Muscle layer of colon (tissue), 2 donors: Measurements from ENCODE around the gene ATP23.

Experiments used
- H3K27ac ChIP-seq: one replicate; pipeline ENCODE4 v1.7.0; 2013; ENCODE audit warnings: low read depth, mild to moderate bottlenecking, low read length, moderate library complexity
- H3K27me3 ChIP-seq, 2 donors: one replicate each; pipeline ENCODE4 v1.7.0; 2013; ENCODE audit warnings: low read length in 2 of 2, mild to moderate bottlenecking in 2 of 2; ENCODE audit not compliant: insufficient read depth in 2 of 2, control insufficient read depth in 1 of 2
- H3K36me3 ChIP-seq: one replicate; pipeline ENCODE4 v1.7.0; 2013; ENCODE audit warnings: mild to moderate bottlenecking, low read length; ENCODE audit not compliant: insufficient read depth
- H3K4me1 ChIP-seq: one replicate; pipeline ENCODE4 v1.7.0; 2013; ENCODE audit warnings: mild to moderate bottlenecking, low read length; ENCODE audit not compliant: insufficient read depth
- H3K4me3 ChIP-seq, 2 donors: one replicate each; pipeline ENCODE4 v1.7.0; 2013; ENCODE audit warnings: low read length in 2 of 2, low read depth in 1 of 2, mild to moderate bottlenecking in 1 of 2, moderate library complexity in 1 of 2
- H3K9ac ChIP-seq: one replicate; pipeline ENCODE4 v1.7.0; 2013; ENCODE audit warnings: low read length
- H3K9me3 ChIP-seq: one replicate; pipeline ENCODE4 v1.7.0; 2013; ENCODE audit warnings: mild to moderate bottlenecking, low read length
- donor health status: abdominal sarcoma.
- donor health status: Adenocarcinoma of cecum.

ATP23 gene

DNA sequence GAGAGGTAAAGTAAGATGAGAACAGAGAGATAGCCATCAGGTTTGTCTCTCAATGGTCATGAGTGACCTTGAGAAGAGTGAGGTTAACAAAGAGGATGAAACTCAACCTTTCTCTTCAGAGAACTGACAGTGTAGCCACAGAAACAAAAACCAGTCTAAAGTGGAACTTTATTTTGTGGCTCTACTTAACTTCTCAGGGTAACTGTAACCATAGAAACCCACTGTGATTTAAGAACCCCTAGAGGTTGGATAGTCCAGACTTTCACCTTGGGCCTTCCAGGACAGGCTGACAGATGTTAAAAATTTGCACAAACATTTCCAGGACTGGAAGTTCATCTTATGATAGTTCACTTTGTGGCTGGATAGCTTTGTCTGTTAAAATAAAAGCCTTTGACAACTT, 48.5 kb downstream of the ATP23 start:
- Histone ChIP-seq H3K36me3 (no peaks in the 10 kb centered on the region), H3K4me1 (no peaks in the 10 kb centered on the region), H3K9me3 (no peaks in the 10 kb centered on the region), H3K9ac (no peak overlapping the region), H3K4me3 (no peak overlapping the region), H3K27me3 (no peaks in the 10 kb centered on the region), H3K27ac (no peak overlapping the region)

DNA sequence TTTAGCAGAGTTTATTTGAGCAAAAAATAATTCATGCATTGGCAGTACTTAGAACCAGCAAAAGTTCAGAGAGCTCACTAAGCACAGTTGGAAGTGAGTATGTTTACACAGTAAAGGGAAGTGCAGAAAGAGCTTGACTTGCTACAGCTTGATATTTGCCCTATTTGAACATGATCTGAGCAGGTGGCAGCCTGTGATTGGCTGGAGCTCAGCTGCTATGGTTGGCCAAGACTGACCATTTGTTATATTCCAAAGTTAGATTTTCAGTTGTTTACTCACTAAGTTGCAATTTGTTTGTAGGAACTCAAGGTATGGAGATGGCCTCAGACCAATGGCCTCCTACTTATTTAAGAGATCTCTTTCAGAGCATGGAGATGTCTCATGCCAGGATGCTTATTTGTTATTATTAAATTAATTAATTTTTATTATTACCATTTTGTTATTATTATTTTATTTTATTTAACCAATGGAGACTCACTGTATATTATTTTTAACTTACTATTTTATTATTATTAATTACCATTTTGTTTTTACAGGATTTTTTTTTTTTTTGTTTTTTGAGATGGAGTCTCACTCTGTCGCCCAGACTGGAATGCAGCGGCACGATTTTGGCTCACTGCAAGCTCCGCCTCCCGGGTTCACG, 49.0 kb downstream of the ATP23 start:
- Histone ChIP-seq H3K36me3 (no peaks in the 10 kb centered on the region), H3K27me3 (no peaks in the 10 kb centered on the region), H3K4me3 (no peak overlapping the region), H3K4me1 (no peaks in the 10 kb centered on the region), H3K9ac (no peak overlapping the region), H3K27ac (no peak overlapping the region), H3K9me3 (no peaks in the 10 kb centered on the region)

DNA sequence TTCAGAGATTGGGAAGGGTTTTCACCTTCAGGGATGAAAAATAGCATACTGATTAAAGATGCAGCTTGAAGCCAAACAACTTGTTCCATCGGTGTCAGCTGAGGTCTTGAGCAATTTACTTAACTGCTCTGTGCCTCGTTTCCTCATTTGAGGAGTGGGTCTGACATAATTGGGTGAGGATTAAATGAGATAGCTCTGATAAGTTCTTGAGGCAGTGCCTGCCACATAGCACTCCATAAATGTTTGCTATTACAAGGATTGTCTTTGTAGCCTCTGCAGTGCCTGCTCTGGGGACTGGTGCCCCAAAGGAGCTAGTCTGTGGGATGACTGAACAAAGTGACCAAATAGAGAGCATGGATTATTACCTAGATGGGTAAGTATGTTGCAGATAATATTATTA, 50.6 kb downstream of the ATP23 start:
- H3K9ac ChIP-seq = no peak overlapping the region

DNA sequence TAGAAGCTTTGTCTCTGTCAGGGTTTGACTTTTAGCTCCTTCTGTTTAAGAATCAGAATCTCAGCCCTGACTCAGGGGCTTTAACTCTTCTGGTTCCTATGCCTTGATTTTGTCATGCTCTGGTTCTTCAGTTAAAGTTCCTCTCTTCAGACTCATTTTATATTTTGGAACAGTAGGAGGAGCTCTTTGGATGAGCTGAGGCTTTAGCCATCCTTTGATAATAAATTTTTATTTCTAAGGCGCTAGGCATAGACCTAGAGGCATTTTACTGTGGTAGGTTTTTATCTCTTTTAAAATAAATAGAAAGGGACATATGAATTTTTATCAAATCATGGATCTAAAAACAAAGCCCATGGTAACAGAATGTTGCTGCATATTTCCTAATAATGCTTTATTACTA, 51.7 kb downstream of the ATP23 start:
- Histone ChIP-seq H3K36me3 (no peaks in the 10 kb centered on the region), H3K9me3 (peaks cover 5% of the 10 kb centered on the region), H3K9ac (no peak overlapping the region), H3K27me3 (no peaks in the 10 kb centered on the region), H3K27ac (no peak overlapping the region), H3K4me3 (no peak overlapping the region), H3K4me1 (no peaks in the 10 kb centered on the region)

More for the DNA sequence above, 50.6 kb downstream of the ATP23 start:
- H3K9me3 ChIP-seq = peaks cover 3% of the 10 kb centered on the region
- no peak overlapping the region for H3K27ac ChIP-seq
- H3K4me1 ChIP-seq = no peaks in the 10 kb centered on the region
- H3K4me3 ChIP-seq = no peak overlapping the region
- no peaks in the 10 kb centered on the region for H3K36me3 ChIP-seq
- H3K27me3 ChIP-seq = no peaks in the 10 kb centered on the region

DNA sequence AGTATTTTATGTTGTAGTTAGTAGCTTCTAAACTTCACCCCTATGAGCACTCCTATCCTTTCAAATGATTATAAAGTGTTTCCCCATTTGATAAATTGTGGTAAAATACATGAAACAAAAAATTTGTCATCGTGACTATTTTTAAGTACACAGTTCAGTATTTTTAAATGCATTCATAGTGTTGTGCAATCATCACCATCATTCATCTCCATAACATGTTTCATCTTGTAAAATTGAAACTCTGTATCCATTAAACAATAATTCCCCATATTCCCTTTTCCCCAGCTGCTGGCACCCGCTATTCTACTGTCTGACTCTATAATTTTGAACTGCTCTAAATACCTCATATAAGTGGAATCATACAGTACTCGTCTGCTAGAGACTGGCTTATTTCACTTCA, 52.5 kb downstream of the ATP23 start:
- Histone ChIP-seq H3K9me3 (peaks cover 5% of the 10 kb centered on the region), H3K36me3 (no peaks in the 10 kb centered on the region), H3K9ac (no peak overlapping the region), H3K27ac (no peak overlapping the region), H3K4me1 (no peaks in the 10 kb centered on the region), H3K4me3 (no peak overlapping the region), H3K27me3 (no peaks in the 10 kb centered on the region)

DNA sequence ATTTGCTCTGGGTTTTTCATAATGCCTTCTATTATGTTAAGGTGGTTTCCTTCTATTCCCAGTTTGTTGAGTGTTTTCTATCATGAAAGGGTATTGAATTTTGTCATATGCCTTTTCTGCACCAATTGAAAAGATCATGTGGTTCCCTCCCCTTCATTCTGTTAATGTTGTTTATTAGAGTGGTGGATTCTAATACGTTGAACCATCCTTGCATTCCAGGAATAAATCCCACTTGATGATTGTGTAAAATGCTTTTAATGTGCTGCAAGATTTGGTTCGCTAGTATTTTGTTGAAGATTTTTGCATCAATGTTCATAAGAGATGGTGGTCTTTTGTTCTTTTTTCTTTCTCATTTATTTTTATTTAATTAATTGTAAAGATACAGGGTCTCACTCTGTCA, 55.2 kb downstream of the ATP23 start:
- Histone ChIP-seq H3K4me3 (no peak overlapping the region), H3K4me1 (no peaks in the 10 kb centered on the region), H3K36me3 (no peaks in the 10 kb centered on the region), H3K9ac (no peak overlapping the region), H3K9me3 (peaks cover 5% of the 10 kb centered on the region), H3K27ac (no peak overlapping the region), H3K27me3 (no peaks in the 10 kb centered on the region)

DNA sequence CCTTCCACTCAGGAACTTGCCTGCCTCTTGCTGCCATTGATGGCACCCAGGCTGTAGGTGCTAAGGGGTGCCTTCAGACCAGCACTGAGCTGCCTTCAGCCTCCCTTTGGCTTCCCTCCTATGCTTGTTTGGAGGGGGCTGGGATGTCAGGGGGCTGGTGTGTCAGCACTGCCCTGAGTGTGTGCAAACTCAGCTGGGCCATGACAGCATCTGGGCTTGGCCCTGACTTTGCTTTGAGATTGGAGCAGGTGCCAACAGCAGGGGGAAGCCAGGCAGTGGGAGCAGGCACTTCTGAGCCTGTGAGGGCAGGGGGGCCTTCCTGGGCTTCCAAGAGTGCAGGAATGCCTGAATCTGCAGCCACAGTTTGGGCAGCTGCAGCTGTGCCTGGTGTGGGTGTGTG, 56.9 kb downstream of the ATP23 start:
- Histone ChIP-seq H3K27me3 (no peaks in the 10 kb centered on the region), H3K4me3 (no peak overlapping the region), H3K27ac (no peak overlapping the region), H3K9me3 (peaks cover 5% of the 10 kb centered on the region), H3K4me1 (no peaks in the 10 kb centered on the region), H3K36me3 (no peaks in the 10 kb centered on the region), H3K9ac (no peak overlapping the region)

DNA sequence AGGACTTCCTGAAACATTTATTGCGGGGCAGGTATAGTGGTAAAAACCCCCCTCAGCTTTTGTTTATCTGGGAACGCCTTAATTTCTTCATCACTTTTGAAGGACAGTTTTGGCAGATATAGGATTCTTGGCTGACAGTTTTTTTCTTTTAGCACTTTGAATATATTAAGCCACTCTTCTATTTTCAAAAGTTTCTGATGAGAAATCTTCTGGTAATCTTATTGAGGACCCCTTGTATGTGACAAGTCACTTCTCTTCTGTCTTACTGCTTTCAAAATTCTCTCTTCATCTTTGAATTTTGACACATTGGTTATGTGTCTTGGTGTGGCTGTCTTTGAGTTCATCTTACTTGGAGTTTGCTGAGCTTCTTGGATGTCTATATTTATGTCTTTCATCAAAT, 59.1 kb downstream of the ATP23 start:
- Histone ChIP-seq H3K36me3 (no peaks in the 10 kb centered on the region), H3K9me3 (peaks cover 5% of the 10 kb centered on the region), H3K9ac (no peak overlapping the region), H3K4me3 (no peak overlapping the region), H3K27me3 (no peaks in the 10 kb centered on the region), H3K27ac (no peak overlapping the region), H3K4me1 (no peaks in the 10 kb centered on the region)

DNA sequence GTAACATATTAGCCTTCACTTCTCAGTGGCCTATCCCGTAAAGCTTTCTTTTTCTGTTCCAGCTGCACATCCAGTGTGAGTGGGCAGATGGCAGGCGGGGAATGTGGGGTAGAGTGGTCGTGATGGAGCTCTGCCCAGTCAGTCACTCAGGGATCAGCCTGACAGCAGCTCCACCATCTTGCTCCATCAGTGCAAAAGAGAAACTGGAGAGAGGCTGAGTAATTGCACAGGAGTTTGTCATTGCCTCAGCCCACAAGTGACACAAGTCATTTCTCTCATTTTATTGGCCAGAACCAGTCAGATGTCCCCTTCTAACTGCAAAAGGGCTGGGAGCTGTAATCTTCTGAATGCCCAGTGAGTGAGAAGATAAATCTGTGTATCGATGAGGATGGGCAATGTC, 66.5 kb downstream of the ATP23 start:
- H3K27me3 ChIP-seq = no peaks in the 10 kb centered on the region
- no peaks in the 10 kb centered on the region for H3K4me1 ChIP-seq
- H3K9ac ChIP-seq = no peak overlapping the region
- no peaks in the 10 kb centered on the region for H3K36me3 ChIP-seq
- H3K9me3 ChIP-seq = no peaks in the 10 kb centered on the region
- no peak overlapping the region for H3K27ac ChIP-seq
- no peak overlapping the region for H3K4me3 ChIP-seq

DNA sequence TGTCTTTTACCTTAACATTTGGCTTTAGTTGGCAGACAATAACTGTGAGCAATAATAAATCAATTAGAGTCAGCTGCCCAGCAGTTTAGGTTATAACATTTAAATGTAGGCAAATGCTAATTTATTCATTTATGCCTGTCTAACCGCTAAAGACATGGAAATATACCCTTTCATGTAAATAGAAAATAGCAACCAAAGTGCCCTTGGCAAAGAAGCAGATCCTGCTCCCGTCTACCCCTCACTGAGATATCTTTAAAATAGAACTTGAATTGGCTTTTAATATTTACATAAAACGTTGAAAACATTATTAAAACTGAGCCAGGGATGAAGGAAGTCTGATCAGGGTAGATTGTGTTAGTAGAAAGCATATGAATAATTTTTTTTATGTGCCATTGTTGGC, 67.3 kb downstream of the ATP23 start:
- Histone ChIP-seq H3K4me1 (no peaks in the 10 kb centered on the region), H3K4me3 (no peak overlapping the region), H3K36me3 (no peaks in the 10 kb centered on the region), H3K27me3 (no peaks in the 10 kb centered on the region), H3K9me3 (no peaks in the 10 kb centered on the region), H3K9ac (no peak overlapping the region), H3K27ac (no peak overlapping the region)
